HG03521 (cell line): ENCODE measurements around the gene SLC38A1.
"Not testable (repeated sequence)": the region's sequence is repeated elsewhere in the genome, so short reads cannot be mapped to it uniquely, and the experiment has no call there.

ENCODE experiments used
- ATAC-seq: cut with Tn5 transposase; IDR thresholded peaks from one replicate; pipeline ENCODE4 v1.9.1; 2021; ENCODE audit warnings: mild to moderate bottlenecking, moderate library complexity; ENCODE audit not compliant: unreplicated experiment

The SLC38A1 gene

GRCh38 chr12:46177025-46177424 lies 91.8 kb downstream of the SLC38A1 start:
- no peak for ATAC-seq

GRCh38 chr12:46174919-46175318 lies 93.9 kb downstream of the SLC38A1 start:
- no peak for ATAC-seq

- no peak for ATAC-seq
Measured at GRCh38 chr12:46174061-46174662, 94.7 kb downstream of the SLC38A1 start.

- ATAC-seq = no peak
Measured at GRCh38 chr12:46168426-46168825, 100.4 kb downstream of the SLC38A1 start.

- no peak for ATAC-seq
Measured at GRCh38 chr12:46167412-46167811, 101.4 kb downstream of the SLC38A1 start.

- ATAC-seq = no peak
Measured at GRCh38 chr12:46165191-46165590, 103.7 kb downstream of the SLC38A1 start.

GRCh38 chr12:46164186-46164761 lies 104.6 kb downstream of the SLC38A1 start:
- no peak for ATAC-seq

- ATAC-seq = not testable (repeated sequence)
Measured at GRCh38 chr12:46162549-46163076, 106.2 kb downstream of the SLC38A1 start.

GRCh38 chr12:46160981-46161690 lies 107.7 kb downstream of the SLC38A1 start:
- ATAC-seq = no peak

- ATAC-seq = no peak
Measured at GRCh38 chr12:46160101-46160980, 108.5 kb downstream of the SLC38A1 start.

GRCh38 chr12:46159309-46159901 lies 109.4 kb downstream of the SLC38A1 start:
- ATAC-seq = no peak

- ATAC-seq = no peak
Measured at GRCh38 chr12:46158501-46158900, 110.3 kb downstream of the SLC38A1 start.

GRCh38 chr12:46154221-46154985 lies 114.4 kb downstream of the SLC38A1 start:
- ATAC-seq = no peak

GRCh38 chr12:46153268-46153872 lies 115.5 kb downstream of the SLC38A1 start:
- ATAC-seq = no peak

GRCh38 chr12:46152456-46152855 lies 116.4 kb downstream of the SLC38A1 start:
- no peak for ATAC-seq

GRCh38 chr12:46150735-46151134 lies 118.1 kb downstream of the SLC38A1 start:
- ATAC-seq = no peak

GRCh38 chr12:46149905-46150304 lies 118.9 kb downstream of the SLC38A1 start:
- ATAC-seq = no peak

GRCh38 chr12:46149079-46149464 lies 119.8 kb downstream of the SLC38A1 start:
- ATAC-seq = no peak

- no peak for ATAC-seq
Measured at GRCh38 chr12:46148327-46149078, 120.3 kb downstream of the SLC38A1 start.
